HepG2 (cell line): ENCODE data around the gene NFE2L2. TPM values are rescaled to one million over a fixed set of nuclear protein-coding genes. Genes with fewer than 3 reads are reported as not detected.

Experiments used
- DNMT3B ChIP-seq: conservative IDR thresholded peaks from 2 replicates; pipeline ENCODE4 v1.6.1; 2016; ENCODE audit warnings: missing biosample characterization, control low read depth
- GATAD1 ChIP-seq: IDR thresholded peaks from 2 replicates; pipeline ENCODE4 v1.6.1; 2016; ENCODE audit warnings: missing genetic modification reagents, missing compliant biosample characterization
- JUN ChIP-seq: sonication (generic); formaldehyde crosslinking; IDR thresholded peaks from 2 replicates; pipeline ENCODE4 v1.4.0; 2020; ENCODE audit warnings: mild to moderate bottlenecking, missing genetic modification reagents
- MEIS1 ChIP-seq: sonication (generic); formaldehyde crosslinking; IDR thresholded peaks from 2 replicates; pipeline ENCODE4 v1.9.0; 2021; ENCODE audit warnings: mild to moderate bottlenecking, missing genetic modification reagents, moderate library complexity, borderline replicate concordance
- MIER2 ChIP-seq: IDR thresholded peaks from 2 replicates; pipeline ENCODE4 v1.6.1; 2016; ENCODE audit warnings: missing biosample characterization, missing genetic modification reagents
- NONO ChIP-seq, 2 experiments: fragments of 450-650 bp in 1 of 2; sonication (generic) in 1 of 2; formaldehyde crosslinking in 1 of 2; IDR thresholded peaks in 1 of 2; conservative IDR thresholded peaks in 1 of 2; 2 replicates each; pipeline versions ENCODE4 v1.6.1 to v1.8.0; 2017 to 2022; ENCODE audit warnings: mild to moderate bottlenecking in 1 of 2, missing genetic modification reagents in 1 of 2, moderate library complexity in 1 of 2
- PRMT3 ChIP-seq: sonication (generic); formaldehyde crosslinking; IDR thresholded peaks from 2 replicates; pipeline ENCODE4 v1.8.1; 2022; ENCODE audit warnings: low read depth, mild to moderate bottlenecking, moderate library complexity, missing genetic modification reagents, borderline replicate concordance
- SNAPC5 ChIP-seq: sonication (generic); formaldehyde crosslinking; IDR thresholded peaks from 2 replicates; pipeline ENCODE4 v1.8.1; 2023; ENCODE audit warnings: mild to moderate bottlenecking, missing genetic modification reagents, borderline replicate concordance
- TBX2 ChIP-seq: sonication (generic); formaldehyde crosslinking; IDR thresholded peaks from 2 replicates; pipeline ENCODE4 v1.5.0; 2020; ENCODE audit warnings: missing genetic modification reagents, mild to moderate bottlenecking, borderline replicate concordance
- TEAD2 ChIP-seq: sonication (generic); formaldehyde crosslinking; IDR thresholded peaks from 2 replicates; pipeline ENCODE4 v1.9.0; 2021; ENCODE audit warnings: missing genetic modification reagents
- TGIF2 ChIP-seq: IDR thresholded peaks from 2 replicates; pipeline ENCODE4 v1.6.1; 2016; ENCODE audit warnings: control low read depth, missing compliant biosample characterization
- ZBTB21 ChIP-seq: sonication (generic); formaldehyde crosslinking; IDR thresholded peaks from 2 replicates; pipeline ENCODE4 v1.4.0; 2020; ENCODE audit warnings: missing genetic modification reagents
- ZNF235 ChIP-seq: sonication (generic); formaldehyde crosslinking; IDR thresholded peaks from 2 replicates; pipeline ENCODE4 v1.8.1; 2023; ENCODE audit warnings: mild to moderate bottlenecking, missing genetic modification reagents, borderline replicate concordance
- ZNF275 ChIP-seq: sonication (generic); formaldehyde crosslinking; IDR thresholded peaks from 2 replicates; pipeline ENCODE4 v1.8.0; 2022; ENCODE audit warnings: missing genetic modification reagents, mild to moderate bottlenecking, inconsistent platforms, borderline replicate concordance
- ZNF556 ChIP-seq: sonication (generic); formaldehyde crosslinking; IDR thresholded peaks from 2 replicates; pipeline ENCODE4 v1.4.0; 2020; ENCODE audit warnings: mild to moderate bottlenecking, missing genetic modification reagents, borderline replicate concordance
- ZNF614 ChIP-seq: IDR thresholded peaks from 2 replicates; pipeline ENCODE4 v1.6.1; 2018; ENCODE audit warnings: missing biosample characterization, missing genetic modification reagents, inconsistent platforms, borderline replicate concordance
- ZNF782 ChIP-seq: sonication (generic); formaldehyde crosslinking; IDR thresholded peaks from 2 replicates; pipeline ENCODE4 v1.4.0; 2020; ENCODE audit warnings: missing genetic modification reagents, mild to moderate bottlenecking, borderline replicate concordance
- polyA plus RNA-seq, 8 experiments: library from polyadenylated mRNA; depleted of rRNA in 3 of 8; stranded (reverse) in 7 of 8; unstranded in 1 of 8; fragments of >200 nt; fragmentation: Illumina TruSeq in 4 of 8; extraction: Trizol in 4 of 8; gene quantifications; 2 replicates each; pipeline versions ENCODE4 v1.2.1 to v1.2.3, GENCODE V29; 2011 to 2016; ENCODE audit warnings: low read depth in 4 of 8, missing spikeins in 1 of 8, mixed read lengths in 1 of 8; ENCODE audit not compliant: insufficient read depth in 1 of 8
- total RNA-seq, 5 experiments: library from RNA; depleted of rRNA; stranded (reverse); fragments of >200 nt; fragmentation: Illumina TruSeq; extraction: Trizol; gene quantifications; 2 replicates each; pipeline ENCODE4 v1.2.3, GENCODE V29; 2016; ENCODE audit warnings: low read depth in 1 of 5
- TF ChIP-seq, protein P1 (sequence below): sonication (generic); formaldehyde crosslinking; IDR thresholded peaks from 2 replicates; pipeline ENCODE4 v1.4.0; 2020; ENCODE audit warnings: missing genetic modification reagents, borderline replicate concordance
- TF ChIP-seq, protein P2 (sequence below): sonication (generic); formaldehyde crosslinking; IDR thresholded peaks from 2 replicates; pipeline ENCODE4 v1.4.0; 2020; ENCODE audit warnings: missing genetic modification reagents, borderline replicate concordance

Gene NFE2L2
- total and polyA plus RNA-seq, 2 of the 13 experiments (the other 11 are each of a cell fraction or from before 2014, with no cell fraction given), result 84.6 to 215 TPM

- peak; percentile 99 for TF ChIP-seq TBX2 (CRISPR knock-in tag)
- TF ChIP-seq ZBTB21 (CRISPR knock-in tag), result no peak; the same call in 1 of the 2 replicates
- TF ChIP-seq, protein P1, sequence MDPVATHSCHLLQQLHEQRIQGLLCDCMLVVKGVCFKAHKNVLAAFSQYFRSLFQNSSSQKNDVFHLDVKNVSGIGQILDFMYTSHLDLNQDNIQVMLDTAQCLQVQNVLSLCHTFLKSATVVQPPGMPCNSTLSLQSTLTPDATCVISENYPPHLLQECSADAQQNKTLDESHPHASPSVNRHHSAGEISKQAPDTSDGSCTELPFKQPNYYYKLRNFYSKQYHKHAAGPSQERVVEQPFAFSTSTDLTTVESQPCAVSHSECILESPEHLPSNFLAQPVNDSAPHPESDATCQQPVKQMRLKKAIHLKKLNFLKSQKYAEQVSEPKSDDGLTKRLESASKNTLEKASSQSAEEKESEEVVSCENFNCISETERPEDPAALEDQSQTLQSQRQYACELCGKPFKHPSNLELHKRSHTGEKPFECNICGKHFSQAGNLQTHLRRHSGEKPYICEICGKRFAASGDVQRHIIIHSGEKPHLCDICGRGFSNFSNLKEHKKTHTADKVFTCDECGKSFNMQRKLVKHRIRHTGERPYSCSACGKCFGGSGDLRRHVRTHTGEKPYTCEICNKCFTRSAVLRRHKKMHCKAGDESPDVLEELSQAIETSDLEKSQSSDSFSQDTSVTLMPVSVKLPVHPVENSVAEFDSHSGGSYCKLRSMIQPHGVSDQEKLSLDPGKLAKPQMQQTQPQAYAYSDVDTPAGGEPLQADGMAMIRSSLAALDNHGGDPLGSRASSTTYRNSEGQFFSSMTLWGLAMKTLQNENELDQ (CRISPR knock-in tag), result no peak; the same call in 1 of the 2 replicates
- peak; percentile 89 for TF ChIP-seq ZNF275 (CRISPR knock-in tag)
- peak; percentile 83; the same call in 1 of the 2 replicates for TF ChIP-seq MEIS1 (CRISPR knock-in tag)
- 0 out of 2 replicates have a peak, but pooled peaks have one; percentile 15 for TF ChIP-seq ZNF782 (CRISPR knock-in tag)
- TF ChIP-seq, protein P2, sequence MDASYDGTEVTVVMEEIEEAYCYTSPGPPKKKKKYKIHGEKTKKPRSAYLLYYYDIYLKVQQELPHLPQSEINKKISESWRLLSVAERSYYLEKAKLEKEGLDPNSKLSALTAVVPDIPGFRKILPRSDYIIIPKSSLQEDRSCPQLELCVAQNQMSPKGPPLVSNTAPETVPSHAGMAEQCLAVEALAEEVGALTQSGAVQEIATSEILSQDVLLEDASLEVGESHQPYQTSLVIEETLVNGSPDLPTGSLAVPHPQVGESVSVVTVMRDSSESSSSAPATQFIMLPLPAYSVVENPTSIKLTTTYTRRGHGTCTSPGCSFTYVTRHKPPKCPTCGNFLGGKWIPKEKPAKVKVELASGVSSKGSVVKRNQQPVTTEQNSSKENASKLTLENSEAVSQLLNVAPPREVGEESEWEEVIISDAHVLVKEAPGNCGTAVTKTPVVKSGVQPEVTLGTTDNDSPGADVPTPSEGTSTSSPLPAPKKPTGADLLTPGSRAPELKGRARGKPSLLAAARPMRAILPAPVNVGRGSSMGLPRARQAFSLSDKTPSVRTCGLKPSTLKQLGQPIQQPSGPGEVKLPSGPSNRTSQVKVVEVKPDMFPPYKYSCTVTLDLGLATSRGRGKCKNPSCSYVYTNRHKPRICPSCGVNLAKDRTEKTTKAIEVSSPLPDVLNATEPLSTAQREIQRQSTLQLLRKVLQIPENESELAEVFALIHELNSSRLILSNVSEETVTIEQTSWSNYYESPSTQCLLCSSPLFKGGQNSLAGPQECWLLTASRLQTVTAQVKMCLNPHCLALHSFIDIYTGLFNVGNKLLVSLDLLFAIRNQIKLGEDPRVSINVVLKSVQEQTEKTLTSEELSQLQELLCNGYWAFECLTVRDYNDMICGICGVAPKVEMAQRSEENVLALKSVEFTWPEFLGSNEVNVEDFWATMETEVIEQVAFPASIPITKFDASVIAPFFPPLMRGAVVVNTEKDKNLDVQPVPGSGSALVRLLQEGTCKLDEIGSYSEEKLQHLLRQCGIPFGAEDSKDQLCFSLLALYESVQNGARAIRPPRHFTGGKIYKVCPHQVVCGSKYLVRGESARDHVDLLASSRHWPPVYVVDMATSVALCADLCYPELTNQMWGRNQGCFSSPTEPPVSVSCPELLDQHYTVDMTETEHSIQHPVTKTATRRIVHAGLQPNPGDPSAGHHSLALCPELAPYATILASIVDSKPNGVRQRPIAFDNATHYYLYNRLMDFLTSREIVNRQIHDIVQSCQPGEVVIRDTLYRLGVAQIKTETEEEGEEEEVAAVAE, result peak; percentile 23; the same call in 1 of the 2 replicates
- no peak for TF ChIP-seq PRMT3 (CRISPR knock-in tag)
- peak; percentile 85 for TF ChIP-seq ZNF556 (CRISPR knock-in tag)
- no peak; the same call in 1 of the 2 replicates for TF ChIP-seq TEAD2
- TF ChIP-seq MIER2 (CRISPR knock-in tag), result peak; percentile 65; the same call in 1 of the 2 replicates
- TF ChIP-seq TGIF2, result peak; percentile 44; the same call in 1 of the 2 replicates
- no peak for TF ChIP-seq NONO (IDR thresholded peaks at IDR 0.05)
- peak; percentile 83 for TF ChIP-seq NONO (CRISPR knock-in tag; conservative IDR thresholded peaks at IDR 0.05)
- TF ChIP-seq GATAD1 (CRISPR knock-in tag), result no peak; the same call in none of the 2 replicates
- TF ChIP-seq ZNF614 (CRISPR knock-in tag), result peak; percentile 57; the same call in 1 of the 2 replicates
- TF ChIP-seq ZNF235 (CRISPR knock-in tag), result no peak
- TF ChIP-seq JUN (CRISPR knock-in tag), result 0 out of 2 replicates have a peak, but pooled peaks have one; percentile 68
- no peak for TF ChIP-seq DNMT3B (CRISPR knock-in tag)
- no peak for TF ChIP-seq SNAPC5 (CRISPR knock-in tag)
Measured at GRCh38 chr2:177264693-177265587, at the start of gene NFE2L2 (continued).
